ENCODE results near the gene RASSF9.
A peak's percentile ranks its signal among the peaks of the same experiment; 100 is the strongest.

The RASSF9 gene

DNA sequence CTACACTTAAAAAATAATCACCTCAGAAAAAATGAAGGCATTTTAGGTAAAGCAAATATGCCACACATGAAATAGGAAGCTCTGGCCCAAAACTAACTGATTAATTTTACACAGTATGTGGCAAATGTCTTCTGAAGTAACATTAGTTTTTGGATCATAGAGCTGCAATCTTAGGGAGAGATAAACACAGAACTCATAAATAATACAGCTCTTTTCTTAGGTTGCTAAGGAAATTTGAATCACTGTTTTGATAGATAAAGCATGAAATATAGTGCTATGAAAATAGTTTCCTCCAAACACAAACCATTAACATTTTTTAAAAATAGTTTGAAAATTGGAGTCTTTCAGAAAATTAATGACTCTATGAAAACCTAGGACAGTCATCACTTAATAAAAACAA is 15.0 kb downstream of the RASSF9 start:
- no peak for DNase-seq

DNA sequence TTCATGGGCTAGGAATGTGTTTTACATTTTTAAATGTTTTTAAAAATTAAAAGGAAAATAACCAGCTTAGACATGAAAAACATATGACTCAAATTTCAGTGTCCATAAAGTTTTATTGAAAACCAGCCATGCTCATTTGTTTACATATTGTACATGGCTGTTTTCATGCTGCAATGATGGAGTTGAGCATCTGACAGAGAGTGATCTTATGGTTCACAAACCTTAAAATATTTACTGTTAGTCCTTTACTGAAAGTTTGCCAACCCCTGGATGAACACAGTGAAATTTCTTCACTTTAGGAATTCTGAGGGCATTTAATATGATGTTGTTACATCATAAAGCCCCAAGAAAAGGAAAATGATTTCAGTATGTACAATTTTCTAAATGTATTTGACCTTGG is 16.1 kb downstream of the RASSF9 start:
- DNase-seq, result no peak

DNA sequence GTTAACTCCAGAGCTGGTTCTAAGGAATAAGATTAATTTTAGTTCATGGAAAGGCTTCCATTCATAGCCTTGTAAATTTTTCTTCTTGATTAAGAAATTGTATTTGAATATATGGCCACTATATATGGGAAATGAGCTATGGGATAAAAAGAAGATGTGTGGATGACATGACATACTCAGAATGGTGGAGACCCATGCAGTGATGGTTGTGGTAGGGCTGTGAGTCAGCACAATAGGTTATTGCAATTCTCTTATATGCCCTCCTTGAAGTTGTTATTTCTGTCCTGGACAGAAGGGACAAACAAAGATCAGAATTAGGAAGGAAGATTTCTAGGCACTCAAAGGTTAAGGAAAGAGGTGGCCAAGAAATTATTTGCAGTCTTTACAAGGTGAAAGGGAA is 21.5 kb downstream of the RASSF9 start:
- DNase-seq, result peak; percentile 63

DNA sequence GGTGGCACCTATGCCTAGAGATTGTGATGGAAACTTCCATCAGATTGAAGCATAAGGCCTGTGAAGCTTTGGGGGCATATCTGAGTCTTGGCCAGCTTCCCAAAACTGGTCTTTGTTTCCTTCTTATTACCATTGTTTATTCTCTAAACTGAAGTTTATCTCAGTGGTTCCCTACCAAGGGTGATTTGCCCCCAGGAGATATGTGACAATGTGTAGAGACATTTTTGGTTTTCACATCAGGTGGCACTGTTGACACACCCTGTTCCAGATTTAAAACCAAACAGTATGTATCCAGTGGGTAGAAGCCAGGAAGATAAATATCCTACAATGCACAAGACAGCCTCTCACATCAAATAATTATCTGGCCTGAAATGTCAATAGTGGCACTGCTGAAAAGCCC is 22.1 kb downstream of the RASSF9 start:
- DNase-seq, result peak; percentile 99

DNA sequence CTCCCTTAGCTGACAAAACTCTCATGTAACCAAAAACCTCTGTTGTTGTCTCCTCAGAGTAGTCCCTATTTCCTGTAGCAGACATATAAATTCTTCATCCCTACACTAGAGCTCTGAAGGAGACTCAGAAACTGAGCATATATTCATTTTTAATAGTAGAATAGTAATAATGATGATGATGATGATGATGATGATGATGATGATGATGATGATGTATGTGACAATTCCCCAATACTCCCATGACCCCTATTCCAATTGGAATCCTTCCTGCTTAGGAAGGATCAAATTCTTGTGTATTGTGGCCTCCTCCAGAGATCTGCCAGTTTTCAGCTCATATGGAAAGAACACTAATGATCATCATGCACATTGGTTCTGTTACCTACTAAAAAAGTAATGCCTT is 26.7 kb downstream of the RASSF9 start:
- peak; percentile 19 for DNase-seq

DNA sequence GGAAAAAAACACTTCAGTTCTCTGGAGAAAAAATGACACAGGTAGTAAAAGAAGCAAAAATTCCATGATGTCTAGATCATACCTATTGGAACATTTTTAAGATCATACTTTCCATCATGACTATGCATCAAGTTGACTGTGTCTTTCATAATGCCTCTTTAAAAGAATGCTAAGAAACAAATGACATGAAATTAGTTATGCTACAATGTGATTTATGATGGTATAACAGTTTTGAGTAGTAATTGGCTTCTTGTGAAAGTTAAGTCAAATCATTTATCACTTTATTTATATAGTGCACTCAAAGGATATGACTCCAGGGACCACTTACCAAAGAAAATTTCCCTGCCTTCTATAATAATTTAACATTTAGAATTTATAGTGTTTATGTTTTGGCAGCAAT is 28.5 kb downstream of the RASSF9 start:
- peak; percentile 22 for DNase-seq

DNA sequence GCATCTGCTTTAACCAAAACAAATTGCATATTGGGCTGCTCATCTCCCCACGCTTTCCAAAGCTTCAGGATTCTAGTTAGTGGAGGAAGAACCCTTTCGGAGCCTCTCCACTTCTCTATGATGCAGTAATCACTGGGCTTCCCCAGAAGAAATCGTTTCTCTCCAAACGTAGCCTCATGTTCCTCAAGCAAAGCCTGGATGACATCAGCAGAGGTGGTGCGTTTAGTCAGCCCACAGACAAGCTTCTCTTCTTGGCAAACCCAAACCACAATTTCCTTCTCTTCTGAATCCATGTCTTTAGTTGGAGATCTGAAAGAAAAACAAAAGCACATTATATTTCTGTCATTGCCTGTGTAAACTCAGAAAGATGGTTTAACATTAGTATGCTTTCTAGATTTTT is 30.6 kb downstream of the RASSF9 start:
- DNase-seq, result no peak

DNA sequence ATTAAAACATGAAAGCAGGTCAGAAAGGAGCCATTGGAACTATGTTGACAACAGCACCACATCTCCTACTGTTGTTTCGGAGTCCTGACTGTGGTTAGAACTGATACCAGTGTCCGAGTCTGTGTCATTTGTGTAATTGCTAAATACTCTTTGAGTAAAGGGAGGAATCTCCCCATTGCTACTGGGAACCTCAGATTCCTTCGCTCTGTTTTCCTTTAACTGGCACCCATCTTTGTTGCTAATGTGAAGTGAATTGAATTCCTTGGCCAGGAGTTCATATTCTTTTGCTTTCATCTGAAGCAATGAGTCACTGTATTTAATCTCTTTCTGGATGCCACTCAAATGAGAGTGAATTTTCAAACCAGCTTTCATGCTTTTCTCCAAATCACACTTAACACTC is 31.5 kb downstream of the RASSF9 start:
- no peak for DNase-seq

DNA sequence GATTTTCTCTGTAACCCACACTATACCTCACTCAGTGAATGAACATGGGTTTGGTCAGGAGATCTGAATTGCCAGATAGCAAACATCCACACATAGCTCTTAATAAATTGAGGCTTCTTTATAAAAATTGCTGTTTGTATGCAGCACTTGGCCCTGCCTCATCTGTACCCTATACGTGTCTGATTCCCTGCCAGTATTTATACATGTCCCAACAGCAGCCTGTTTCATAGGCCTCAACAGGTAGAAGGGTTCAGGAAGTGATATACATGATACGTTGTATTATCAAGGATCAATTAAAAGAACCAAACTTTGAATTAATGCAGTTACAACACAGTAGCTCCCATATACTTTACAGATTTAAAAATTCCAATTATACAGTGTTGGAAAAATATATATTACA is 32.3 kb downstream of the RASSF9 start:
- no peak for DNase-seq

DNA sequence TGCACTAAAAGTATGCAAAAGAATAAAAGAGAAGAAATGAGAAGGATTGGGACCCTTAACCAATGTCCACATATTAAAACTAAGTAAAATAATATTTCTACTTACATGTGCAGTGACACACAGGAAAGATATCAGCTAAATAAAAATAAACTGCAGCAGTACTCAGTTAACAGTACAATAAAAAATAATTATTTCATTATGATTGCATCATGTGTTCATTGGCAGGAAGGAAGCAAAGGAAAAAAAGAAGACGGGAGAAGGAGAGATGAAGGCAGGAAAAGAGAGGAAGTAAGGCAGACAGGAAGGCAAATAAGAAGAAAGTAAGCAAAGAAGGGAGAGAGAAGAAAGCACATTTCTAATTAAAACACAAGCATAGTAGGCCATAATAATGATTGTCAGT is 33.0 kb downstream of the RASSF9 start:
- DNase-seq, result peak; percentile 49

DNA sequence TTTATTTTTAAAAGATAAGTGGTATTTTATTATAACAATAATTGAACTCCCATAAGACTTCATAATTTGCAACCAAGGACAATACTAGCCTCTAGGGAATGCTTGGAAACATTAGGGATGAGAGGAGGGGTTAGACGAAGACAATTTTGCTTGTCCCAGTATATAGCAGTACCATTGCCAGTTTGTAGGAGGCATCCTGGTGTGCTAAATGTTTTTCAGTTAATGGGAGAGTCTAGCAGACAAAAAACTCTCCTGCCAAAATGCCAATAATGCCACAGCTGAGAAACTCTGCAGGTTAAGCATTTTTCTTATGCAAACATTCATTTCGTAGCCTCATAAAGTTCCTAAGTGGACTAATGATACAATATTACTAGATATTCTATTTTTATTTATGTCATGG is 38.1 kb downstream of the RASSF9 start:
- peak; percentile 79 for DNase-seq

DNA sequence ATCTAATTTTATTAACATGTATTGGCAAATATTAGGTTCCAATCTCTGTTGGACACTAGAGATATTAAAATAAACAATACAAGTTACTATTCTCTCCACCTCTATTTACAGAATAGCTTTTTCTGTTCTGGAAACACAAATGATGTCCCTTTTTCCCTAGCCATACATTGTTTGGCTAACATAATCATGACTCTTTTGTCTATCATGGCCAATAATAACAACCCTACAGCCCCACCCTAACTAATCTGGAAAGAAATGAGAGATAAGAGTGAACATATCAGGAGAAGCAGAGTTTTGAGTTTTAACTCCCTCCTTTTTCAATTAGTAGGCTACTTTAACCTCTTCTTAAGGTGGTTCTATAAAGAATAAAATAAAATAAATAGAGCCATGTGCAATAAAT is 40.2 kb downstream of the RASSF9 start:
- DNase-seq, result no peak

DNA sequence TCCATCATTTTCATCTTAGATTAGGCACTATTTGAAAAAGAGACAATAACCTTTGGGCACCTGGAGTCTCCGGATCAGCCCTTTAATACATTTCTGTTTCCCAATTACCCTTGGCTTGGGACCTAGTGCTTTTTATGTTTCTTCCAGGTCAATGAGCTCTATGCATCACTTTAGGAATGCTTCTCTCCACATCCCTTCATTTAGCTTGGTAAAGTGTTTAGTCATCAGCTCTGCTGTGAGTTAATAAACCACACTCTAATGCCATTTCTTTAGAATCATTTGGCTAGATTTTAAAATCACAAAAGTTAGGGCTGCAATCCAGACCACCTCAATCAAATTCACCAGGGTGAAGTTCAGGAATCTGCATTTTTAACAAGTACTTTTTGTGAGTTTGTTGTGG is 41.7 kb downstream of the RASSF9 start:
- no peak for DNase-seq

DNA sequence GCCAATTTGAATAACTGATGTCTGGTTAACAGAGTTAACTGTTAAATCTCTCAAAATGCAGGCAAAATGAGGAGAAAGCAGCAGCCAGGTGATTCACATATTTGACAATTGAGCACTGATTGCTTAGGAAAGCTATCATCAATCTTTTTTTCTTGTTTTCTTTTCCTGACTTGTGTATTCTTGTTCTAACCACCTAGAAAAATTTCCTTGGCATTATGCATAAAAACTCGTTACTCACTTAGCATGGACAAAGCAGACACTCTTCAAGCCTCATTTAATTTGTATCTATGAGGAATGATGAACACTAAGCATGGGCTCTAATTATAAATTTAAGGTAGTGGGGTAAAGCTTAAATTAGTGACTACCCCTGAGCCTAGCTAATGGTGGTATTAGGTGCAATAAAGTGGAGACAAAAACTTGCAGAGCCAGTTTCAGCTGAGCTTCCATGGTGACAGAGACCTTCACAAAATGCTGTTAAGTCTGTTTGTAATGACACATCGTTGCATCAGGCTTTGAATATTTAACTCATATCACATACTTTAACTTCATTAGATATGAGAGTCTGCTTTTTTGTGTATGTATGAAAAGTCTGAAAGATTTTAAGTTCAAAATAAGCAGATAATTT is 52.0 kb downstream of the RASSF9 start:
- DNase-seq, result peak; percentile 91

DNA sequence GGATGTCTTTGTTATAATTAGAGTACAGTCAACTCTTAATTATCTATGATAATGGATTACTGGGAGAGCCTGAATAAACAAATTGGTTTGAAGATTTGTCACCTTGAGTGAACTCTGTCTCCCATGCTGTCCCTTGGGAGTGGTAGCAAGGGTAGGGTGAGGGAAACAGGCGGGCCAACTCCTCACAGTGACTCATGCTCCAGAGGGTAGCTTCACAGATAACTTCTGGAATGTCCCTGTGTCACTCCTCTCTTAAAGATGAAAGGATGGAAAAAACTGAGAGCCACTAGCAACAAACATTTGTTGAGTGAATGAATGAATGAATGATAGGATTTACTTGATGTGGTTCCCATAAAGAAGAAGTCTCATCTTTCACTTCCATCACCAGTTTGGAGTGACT is 53.5 kb downstream of the RASSF9 start:
- DNase-seq, result peak; percentile 99

DNA sequence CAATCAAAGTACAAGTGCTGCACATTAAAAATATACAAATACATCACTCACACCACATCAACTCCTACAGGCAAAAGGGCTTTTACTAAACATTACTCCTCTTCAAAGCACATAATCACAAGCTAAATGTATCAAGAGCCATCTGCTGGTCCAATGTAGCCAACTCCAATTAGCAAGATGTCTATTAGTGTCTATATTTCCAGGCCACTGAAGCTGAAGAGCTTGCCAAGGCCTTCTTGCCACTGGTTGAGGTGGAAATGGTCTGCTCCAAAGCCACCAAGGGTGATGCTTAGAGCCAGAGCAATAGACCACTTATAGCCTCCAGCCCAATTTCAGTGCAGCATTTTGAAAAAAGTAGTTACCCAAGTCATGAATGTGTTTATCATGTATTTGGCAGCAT is 54.4 kb downstream of the RASSF9 start:
- DNase-seq, result peak; percentile 98

DNA sequence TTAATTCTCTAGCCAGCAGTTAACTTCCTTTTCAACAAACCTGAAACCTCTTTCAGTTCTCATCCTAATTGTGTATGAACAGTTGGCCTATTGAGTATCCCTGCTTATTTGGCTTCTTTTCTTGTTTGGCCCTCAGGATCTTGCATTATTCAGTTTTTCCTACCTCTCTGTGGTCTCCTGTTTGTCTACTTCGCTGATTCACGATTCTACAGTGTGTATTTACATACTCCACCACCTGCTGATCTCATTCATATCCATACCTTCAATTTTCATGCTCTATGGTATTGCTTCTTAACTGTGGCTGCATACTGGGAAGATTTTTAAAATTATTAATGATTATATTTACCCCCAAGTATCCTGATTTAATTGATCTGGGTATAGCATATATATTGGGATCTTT is 56.4 kb downstream of the RASSF9 start:
- peak; percentile 98 for DNase-seq

DNA sequence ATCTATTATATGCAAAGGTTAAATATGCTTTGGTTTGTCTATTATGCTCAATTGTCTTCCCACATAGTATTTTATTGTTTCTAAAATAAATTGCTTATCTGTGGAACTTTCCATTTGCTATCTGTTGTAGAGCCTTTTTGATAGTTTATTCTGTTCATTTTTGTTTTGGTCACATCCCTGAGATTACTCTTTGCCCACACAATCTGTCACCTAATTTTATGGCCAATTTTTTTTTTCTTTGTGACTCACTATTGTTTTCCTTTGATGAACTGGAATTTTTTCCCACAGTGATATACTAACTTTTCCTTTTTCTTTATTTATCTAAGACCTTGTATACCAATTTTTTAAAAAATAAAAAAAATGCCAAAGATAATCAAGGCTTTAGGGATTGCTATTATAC is 61.1 kb downstream of the RASSF9 start:
- peak; percentile 59 for DNase-seq

DNA sequence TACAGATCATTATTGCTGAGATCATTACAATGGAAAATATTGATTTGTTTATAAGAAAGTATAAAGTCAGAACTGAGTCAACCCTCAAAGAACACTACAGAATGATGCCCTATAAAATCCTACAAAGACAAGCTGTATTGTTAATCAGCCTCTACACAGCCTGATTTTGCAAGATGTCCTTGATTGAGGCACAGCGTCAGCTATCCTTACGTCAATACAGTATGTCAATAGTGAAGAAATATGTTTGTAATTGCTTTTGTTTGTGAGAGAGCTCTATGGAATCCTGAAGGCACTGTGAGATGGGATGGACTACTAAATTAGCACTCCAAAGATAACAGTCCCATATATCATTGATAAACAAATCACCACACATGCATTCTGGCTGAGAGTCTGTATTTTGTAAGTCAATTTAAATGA is 70.7 kb downstream of the RASSF9 start:
- DNase-seq, result peak; percentile 83

DNA sequence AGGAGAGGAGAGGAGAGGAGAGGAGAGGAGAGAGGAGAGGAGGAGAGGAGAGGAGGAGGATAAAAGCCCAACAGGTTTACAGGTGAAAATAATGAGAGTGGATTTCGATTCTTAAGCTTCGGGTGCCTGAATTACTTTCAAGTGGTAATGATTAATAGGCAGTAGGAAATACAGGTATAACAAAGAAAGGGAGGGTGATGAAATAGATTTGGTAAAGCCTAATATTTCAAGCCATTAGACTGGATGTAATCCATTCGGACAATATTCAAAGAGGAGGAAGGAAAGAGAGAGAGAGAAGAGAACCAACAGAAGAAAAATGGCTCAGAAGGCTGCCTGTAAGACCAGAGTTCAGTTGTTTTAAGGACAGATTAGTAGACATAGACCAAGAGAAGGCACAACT is 76.6 kb downstream of the RASSF9 start:
- DNase-seq, result no peak

DNA sequence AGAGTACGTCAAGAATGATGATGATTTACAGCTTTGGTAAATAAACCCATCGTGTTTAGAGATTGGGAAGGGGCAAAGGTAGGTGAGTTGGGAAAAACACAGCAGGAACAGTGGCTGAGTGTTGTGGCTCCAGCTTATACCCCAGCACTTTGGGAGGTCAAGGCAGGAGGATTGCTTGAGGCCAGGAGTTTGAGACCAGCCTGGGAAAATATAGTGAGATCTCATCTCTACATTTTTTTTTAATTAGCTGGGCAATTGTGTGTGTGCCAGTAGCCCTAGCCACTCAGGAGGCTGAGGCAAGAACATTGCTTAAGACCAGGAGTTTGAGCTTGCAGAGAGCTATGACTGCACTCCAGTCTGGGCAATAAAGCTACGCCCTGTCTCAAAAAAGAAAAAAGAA is 77.1 kb downstream of the RASSF9 start:
- DNase-seq, result no peak

DNA sequence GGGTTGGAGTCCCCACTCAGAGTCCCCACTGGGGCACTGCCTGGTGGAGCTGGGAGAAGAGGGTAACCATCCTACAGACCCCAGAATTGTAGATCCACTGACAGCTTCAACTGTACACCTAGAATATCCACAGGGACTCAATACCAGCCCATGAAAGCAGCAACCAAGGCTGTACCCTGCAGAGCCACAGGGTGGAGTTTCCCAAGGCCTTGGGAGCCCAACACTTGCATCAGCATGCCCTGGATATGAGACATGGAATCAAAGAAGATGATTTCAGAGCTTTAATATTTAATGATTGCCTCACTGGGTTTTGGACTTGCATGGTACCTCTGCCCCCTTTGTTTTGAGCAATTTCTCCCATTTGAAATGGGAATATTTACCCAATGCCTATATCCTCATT is 80.4 kb downstream of the RASSF9 start:
- DNase-seq, result no peak
